Measurements from ENCODE around the gene TMEM121B. TPM values are rescaled to one million over a fixed set of nuclear protein-coding genes. Genes with fewer than 3 reads are reported as not detected.

The TMEM121B gene
- total RNA-seq, 3 donors from 2014 or later = 0.44 to 0.48 TPM; not detected in 1

DNA sequence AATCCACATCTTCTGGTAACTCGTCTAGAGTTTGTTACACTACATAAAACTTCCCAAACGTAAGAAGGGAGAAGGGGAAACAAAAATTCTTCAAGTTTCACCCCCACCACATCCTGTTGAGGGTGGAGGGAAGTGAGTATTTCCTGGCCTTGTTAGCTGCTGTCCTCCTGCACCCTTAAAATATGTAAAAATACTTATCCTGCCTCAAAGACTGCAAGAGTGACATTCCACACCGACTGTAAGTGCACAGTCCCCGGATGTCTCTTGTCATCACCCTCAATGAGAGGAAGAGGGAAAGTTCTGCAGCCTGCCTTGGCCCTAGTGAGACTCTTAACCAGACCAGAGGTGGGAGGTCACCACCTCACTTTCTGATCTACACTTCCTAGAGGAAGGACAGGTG is 3.3 kb downstream of the TMEM121B start:
- TF ChIP-seq POLR2A (IDR thresholded peaks at IDR 0.05) = no peak
- TF ChIP-seq, protein P1, sequence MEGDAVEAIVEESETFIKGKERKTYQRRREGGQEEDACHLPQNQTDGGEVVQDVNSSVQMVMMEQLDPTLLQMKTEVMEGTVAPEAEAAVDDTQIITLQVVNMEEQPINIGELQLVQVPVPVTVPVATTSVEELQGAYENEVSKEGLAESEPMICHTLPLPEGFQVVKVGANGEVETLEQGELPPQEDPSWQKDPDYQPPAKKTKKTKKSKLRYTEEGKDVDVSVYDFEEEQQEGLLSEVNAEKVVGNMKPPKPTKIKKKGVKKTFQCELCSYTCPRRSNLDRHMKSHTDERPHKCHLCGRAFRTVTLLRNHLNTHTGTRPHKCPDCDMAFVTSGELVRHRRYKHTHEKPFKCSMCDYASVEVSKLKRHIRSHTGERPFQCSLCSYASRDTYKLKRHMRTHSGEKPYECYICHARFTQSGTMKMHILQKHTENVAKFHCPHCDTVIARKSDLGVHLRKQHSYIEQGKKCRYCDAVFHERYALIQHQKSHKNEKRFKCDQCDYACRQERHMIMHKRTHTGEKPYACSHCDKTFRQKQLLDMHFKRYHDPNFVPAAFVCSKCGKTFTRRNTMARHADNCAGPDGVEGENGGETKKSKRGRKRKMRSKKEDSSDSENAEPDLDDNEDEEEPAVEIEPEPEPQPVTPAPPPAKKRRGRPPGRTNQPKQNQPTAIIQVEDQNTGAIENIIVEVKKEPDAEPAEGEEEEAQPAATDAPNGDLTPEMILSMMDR (IDR thresholded peaks at IDR 0.05) = no peak
- no peak overlapping the region for H3K4me3 ChIP-seq
- H3K9me3 ChIP-seq = no peaks in the 10 kb centered on the region
- intact Hi-C loops (cut with DNase I; ENCODE audit: low total_unique reads) = no loop called here
- H3K27ac ChIP-seq = no peak overlapping the region
- H3K36me3 ChIP-seq = no peaks in the 10 kb centered on the region
- peaks cover 3 to 16% of the 10 kb centered on the region in 2 donors for H3K27me3 ChIP-seq
- DNase-seq (ENCODE audit: low spot score in 2 of 2) = no peak
- peaks cover 0 to 5% of the 10 kb centered on the region in 2 donors for H3K4me1 ChIP-seq

GRCh38 chr22:17117400-17117799 is 3.8 kb downstream of the TMEM121B start:
- no peak overlapping the region for H3K27ac ChIP-seq
- H3K9me3 ChIP-seq = no peaks in the 10 kb centered on the region
- peaks cover 3 to 15% of the 10 kb centered on the region in 2 donors for H3K27me3 ChIP-seq
- no peak overlapping the region for H3K4me3 ChIP-seq
- DNase-seq (ENCODE audit: low spot score in 2 of 2) = no peak
- intact Hi-C loops (cut with DNase I; ENCODE audit: low total_unique reads) = no loop called here
- peaks cover 0 to 5% of the 10 kb centered on the region in 2 donors for H3K4me1 ChIP-seq
- TF ChIP-seq, protein P1 (IDR thresholded peaks at IDR 0.05) = no peak
- TF ChIP-seq POLR2AphosphoS5 (IDR thresholded peaks at IDR 0.05) (no peak), POLR2A (IDR thresholded peaks at IDR 0.05) (no peak)
- no peaks in the 10 kb centered on the region for H3K36me3 ChIP-seq

DNA sequence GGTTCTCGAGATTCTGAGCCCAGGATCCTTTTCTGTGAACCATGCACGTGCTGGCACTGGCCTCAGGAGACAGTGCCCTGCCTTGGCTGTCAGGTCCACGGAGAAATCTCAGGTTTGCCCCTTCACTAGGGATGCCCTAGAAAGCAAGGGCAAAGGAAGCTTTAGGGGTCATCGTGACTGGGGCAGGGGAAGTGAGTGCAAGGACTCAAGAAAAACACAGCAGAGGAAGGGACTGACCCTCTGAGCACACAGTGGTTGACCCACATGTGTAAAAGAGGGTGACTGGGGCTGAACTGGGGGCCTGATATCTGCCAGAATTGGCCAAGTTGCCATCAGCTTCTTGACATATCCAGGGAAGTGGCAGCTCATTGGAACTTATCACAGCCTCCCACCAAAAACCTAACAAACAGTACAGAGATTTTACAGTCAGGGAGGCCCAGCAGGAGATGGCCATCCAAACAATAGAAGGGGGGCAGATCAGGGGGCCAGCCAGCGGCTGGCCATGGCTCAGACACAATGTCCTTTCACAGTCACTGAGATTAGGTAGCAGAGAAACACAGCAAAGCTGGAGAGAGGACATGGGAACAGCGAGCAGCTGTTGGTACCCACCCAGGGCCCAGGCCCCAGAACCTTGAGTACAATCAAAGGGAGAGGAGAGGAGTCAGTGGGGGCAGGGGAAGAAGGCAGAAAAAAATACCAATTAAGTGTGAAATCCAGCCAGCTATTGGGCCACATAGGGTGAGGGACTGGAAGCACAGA is 4.4 kb downstream of the TMEM121B start:
- no peak for DNase-seq (ENCODE audit: low spot score in 2 of 2)
- H3K9me3 ChIP-seq = no peaks in the 10 kb centered on the region
- H3K4me1 ChIP-seq = peaks cover 0 to 5% of the 10 kb centered on the region in 2 donors
- peaks cover 3 to 9% of the 10 kb centered on the region in 2 donors for H3K27me3 ChIP-seq
- intact Hi-C loops (cut with DNase I; ENCODE audit: low total_unique reads) = no loop called here
- no peak overlapping the region for H3K27ac ChIP-seq
- H3K4me3 ChIP-seq = no peak overlapping the region
- no peaks in the 10 kb centered on the region for H3K36me3 ChIP-seq
- TF ChIP-seq POLR2AphosphoS5 (IDR thresholded peaks at IDR 0.05) (no peak), POLR2A (IDR thresholded peaks at IDR 0.05) (no peak)
- TF ChIP-seq, protein P1 (IDR thresholded peaks at IDR 0.05) = no peak

- TF ChIP-seq POLR2A (IDR thresholded peaks at IDR 0.05) = no peak
- TF ChIP-seq, protein P1 (IDR thresholded peaks at IDR 0.05) = no peak
- TF ChIP-seq POLR2AphosphoS5 (IDR thresholded peaks at IDR 0.05) = no peak
Measured at GRCh38 chr22:17115945-17116565, 5.1 kb downstream of the TMEM121B start.

DNA sequence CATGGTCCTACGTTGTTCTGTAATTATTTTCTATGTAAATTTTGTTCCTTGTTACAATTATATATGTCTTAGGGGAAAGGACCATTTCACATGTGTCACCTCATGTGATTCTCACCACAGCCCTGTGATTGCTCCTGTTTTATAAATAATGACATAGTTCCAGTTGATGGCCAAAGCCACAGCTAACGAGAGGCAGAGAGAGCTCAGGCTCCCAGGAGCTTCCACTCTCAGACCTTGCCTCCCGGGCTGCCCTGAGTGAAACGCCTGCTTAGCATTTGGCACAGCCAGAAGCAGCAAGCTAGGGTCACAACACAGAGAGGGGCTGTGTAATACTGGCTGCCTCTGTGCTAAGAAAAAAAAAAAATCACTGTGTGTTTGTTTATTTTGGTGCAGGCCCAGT is 5.9 kb downstream of the TMEM121B start:
- H3K27ac ChIP-seq = no peak overlapping the region
- no peak for TF ChIP-seq POLR2AphosphoS5 (IDR thresholded peaks at IDR 0.05)
- no peak for TF ChIP-seq POLR2A (IDR thresholded peaks at IDR 0.05)
- TF ChIP-seq, protein P1 (IDR thresholded peaks at IDR 0.05) = no peak
- intact Hi-C loops (cut with DNase I; ENCODE audit: low total_unique reads) = no loop called here
- no peak overlapping the region for H3K4me3 ChIP-seq
- H3K9me3 ChIP-seq = no peaks in the 10 kb centered on the region
- H3K4me1 ChIP-seq = no peaks in the 10 kb centered on the region
- H3K27me3 ChIP-seq = peaks cover 3 to 6% of the 10 kb centered on the region in 2 donors
- no peaks in the 10 kb centered on the region for H3K36me3 ChIP-seq
- DNase-seq (ENCODE audit: low spot score in 2 of 2) = no peak

More at GRCh38 chr22:17115945-17116565, 5.1 kb downstream of the TMEM121B start:
- H3K4me1 ChIP-seq = peaks cover 0 to 5% of the 10 kb centered on the region in 2 donors
- H3K9me3 ChIP-seq = no peaks in the 10 kb centered on the region
- no peaks in the 10 kb centered on the region for H3K36me3 ChIP-seq
- intact Hi-C loops (cut with DNase I; ENCODE audit: low total_unique reads) = no loop called here
- H3K4me3 ChIP-seq = no peak overlapping the region
- H3K27me3 ChIP-seq = peaks cover 3 to 6% of the 10 kb centered on the region in 2 donors
- no peak overlapping the region for H3K27ac ChIP-seq
- no peak for DNase-seq (ENCODE audit: low spot score in 2 of 2)

Measured in breast epithelium (tissue), 4 donors.